Mesendoderm (in vitro differentiated cells): ENCODE measurements around the gene CNOT6L.
"Not testable (repeated sequence)": the region's sequence is repeated elsewhere in the genome, so short reads cannot be mapped to it uniquely, and the experiment has no call there.

Source experiments
- DNase-seq: peaks from one replicate; pipeline ENCODE4 v3.0.0; 2013
- H2AK5ac ChIP-seq: 2 replicates; pipeline ENCODE4 v1.6.1; 2013; ENCODE audit warnings: low read length, inconsistent platforms
- H2BK120ac ChIP-seq: 2 replicates; pipeline ENCODE4 v1.6.1; 2013; ENCODE audit warnings: low read depth, mild to moderate bottlenecking, low read length, moderate library complexity, mixed read lengths
- H2BK15ac ChIP-seq: replicated peaks from 2 replicates; pipeline ENCODE4 v1.6.1; 2013; ENCODE audit warnings: low read depth, mild to moderate bottlenecking, moderate library complexity
- H2BK5ac ChIP-seq: 2 replicates; pipeline ENCODE4 v1.6.1; 2013; ENCODE audit warnings: low read length, inconsistent platforms
- H3K18ac ChIP-seq: 2 replicates; pipeline ENCODE4 v1.6.1; 2013; ENCODE audit warnings: mild to moderate bottlenecking, low read length, mixed read lengths
- H3K23ac ChIP-seq: one replicate; pipeline ENCODE4 v1.6.1; 2013; ENCODE audit warnings: low read length
- H3K27ac ChIP-seq: 2 replicates; pipeline ENCODE4 v1.5.1; 2013; ENCODE audit warnings: low read depth, mild to moderate bottlenecking, inconsistent platforms, low read length, moderate library complexity
- H3K27me3 ChIP-seq: 2 replicates; pipeline ENCODE4 v1.6.1; 2013; ENCODE audit warnings: low read length, control low read depth, mild to moderate bottlenecking, inconsistent platforms; ENCODE audit not compliant: insufficient read depth, poor library complexity
- H3K36me3 ChIP-seq: 2 replicates; pipeline ENCODE4 v1.6.1; 2013; ENCODE audit warnings: low read length, inconsistent platforms; ENCODE audit not compliant: control insufficient read depth, insufficient read depth
- H3K4ac ChIP-seq: one replicate; pipeline ENCODE4 v1.6.1; 2013; ENCODE audit warnings: low read depth, mild to moderate bottlenecking, low read length, moderate library complexity
- H3K4me1 ChIP-seq: 2 replicates; pipeline ENCODE4 v1.6.1; 2013; ENCODE audit warnings: low read depth, low read length, inconsistent platforms; ENCODE audit not compliant: control insufficient read depth
- H3K4me2 ChIP-seq: 2 replicates; pipeline ENCODE4 v1.6.1; 2013; ENCODE audit warnings: low read length
- H3K4me3 ChIP-seq: 2 replicates; pipeline ENCODE4 v1.5.1; 2013; ENCODE audit warnings: mild to moderate bottlenecking, low read length
- H3K56ac ChIP-seq: one replicate; pipeline ENCODE4 v1.6.1; 2013; ENCODE audit warnings: low read length
- H3K79me1 ChIP-seq: 2 replicates; pipeline ENCODE4 v1.6.1; 2013; ENCODE audit warnings: low read length, inconsistent platforms
- H3K79me2 ChIP-seq: 2 replicates; pipeline ENCODE4 v1.6.1; 2013; ENCODE audit warnings: mild to moderate bottlenecking, low read length; ENCODE audit not compliant: control insufficient read depth, insufficient read depth
- H3K9ac ChIP-seq: 2 replicates; pipeline ENCODE4 v1.6.1; 2013; ENCODE audit warnings: low read length, inconsistent platforms
- H4K5ac ChIP-seq: one replicate; pipeline ENCODE4 v1.6.1; 2013; ENCODE audit warnings: low read length
- H4K8ac ChIP-seq: one replicate; pipeline ENCODE4 v1.6.1; 2013; ENCODE audit warnings: low read depth, mild to moderate bottlenecking, control low read depth, low read length, moderate library complexity
- WGBS: extraction: QIAGEN DNeasy Blood & Tissue Kit; methylation state at CpG from one replicate; pipeline ENCODE4 v1.1.7; 2013; ENCODE audit warnings: low lambda C conversion rate, missing lambda C conversion rate; ENCODE audit not compliant: insufficient coverage; ENCODE audit errors: extremely low coverage; 5-methylcytosine and 5-hydroxymethylcytosine counted together

The CNOT6L gene

DNA sequence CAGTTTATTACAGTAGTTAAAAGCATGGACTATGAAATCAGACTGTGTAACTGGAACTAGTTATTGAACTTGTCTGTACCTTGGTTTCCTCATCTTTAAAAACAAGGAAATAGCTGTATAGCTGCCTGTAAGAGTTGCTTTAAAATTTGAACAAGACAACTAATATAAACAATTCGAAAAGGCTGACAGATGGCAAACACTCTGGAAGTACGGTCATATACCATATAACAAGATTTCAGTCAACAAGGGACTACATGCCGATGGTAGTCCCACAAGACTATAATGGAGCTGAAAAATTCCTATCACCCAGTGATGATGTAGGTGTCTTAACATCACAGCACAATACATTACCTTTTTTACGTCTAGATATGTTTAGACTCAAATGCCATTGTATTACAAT lies 78.7 kb downstream of the CNOT6L start:
- no peak overlapping the region for H3K23ac ChIP-seq
- H3K79me2 ChIP-seq, result no peaks in the 10 kb centered on the region
- H3K18ac ChIP-seq, result no peak overlapping the region
- no peak overlapping the region for H3K4ac ChIP-seq
- no peak for DNase-seq
- no peaks in the 10 kb centered on the region for H3K27me3 ChIP-seq
- H3K79me1 ChIP-seq, result no peaks in the 10 kb centered on the region
- H2BK15ac ChIP-seq, result no peak overlapping the region
- no peak overlapping the region for H3K56ac ChIP-seq
- no peak overlapping the region for H2AK5ac ChIP-seq
- no peak overlapping the region for H3K4me2 ChIP-seq
- no CpG with 5 or more reads among the region's 4 CpGs for WGBS
- no peaks in the 10 kb centered on the region for H3K36me3 ChIP-seq
- H2BK5ac ChIP-seq, result no peak overlapping the region
- H2BK120ac ChIP-seq, result no peak overlapping the region
- H4K5ac ChIP-seq, result no peak overlapping the region
- no peaks in the 10 kb centered on the region for H3K4me1 ChIP-seq
- H3K4me3 ChIP-seq, result no peak overlapping the region
- no peak overlapping the region for H4K8ac ChIP-seq
- no peak overlapping the region for H3K27ac ChIP-seq
- no peak overlapping the region for H3K9ac ChIP-seq

DNA sequence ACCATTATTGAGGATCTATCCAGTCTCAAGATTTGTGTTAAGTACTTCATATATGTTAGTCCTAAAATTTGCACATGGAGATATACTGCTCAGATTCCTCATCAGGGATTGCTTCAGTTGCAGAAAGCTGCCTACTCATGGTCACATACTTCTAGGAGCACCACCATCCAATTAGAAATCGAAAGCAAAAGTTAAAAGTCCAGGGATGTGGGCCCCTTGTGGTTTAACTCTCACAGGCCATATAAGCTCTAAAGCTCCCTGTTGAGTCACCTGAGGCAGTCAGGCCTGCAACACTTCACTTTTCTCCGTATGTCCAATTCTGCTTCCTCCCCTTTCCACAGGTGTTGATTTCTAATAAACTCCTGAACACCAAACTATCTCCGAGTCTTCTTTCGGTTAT lies 84.2 kb downstream of the CNOT6L start:
- no peak overlapping the region for H2BK15ac ChIP-seq
- no CpG with 5 or more reads among the region's 4 CpGs for WGBS
- H4K8ac ChIP-seq, result no peak overlapping the region
- H3K79me1 ChIP-seq, result no peaks in the 10 kb centered on the region
- no peak overlapping the region for H3K4me2 ChIP-seq
- no peak overlapping the region for H3K23ac ChIP-seq
- no peak overlapping the region for H4K5ac ChIP-seq
- no peaks in the 10 kb centered on the region for H3K36me3 ChIP-seq
- H3K27me3 ChIP-seq, result no peaks in the 10 kb centered on the region
- H3K9ac ChIP-seq, result no peak overlapping the region
- H3K79me2 ChIP-seq, result no peaks in the 10 kb centered on the region
- peak; percentile 54 for DNase-seq
- H3K4me3 ChIP-seq, result no peak overlapping the region
- no peak overlapping the region for H2BK120ac ChIP-seq
- H2AK5ac ChIP-seq, result no peak overlapping the region
- no peak overlapping the region for H3K27ac ChIP-seq
- no peak overlapping the region for H3K4ac ChIP-seq
- H3K18ac ChIP-seq, result no peak overlapping the region
- no peak overlapping the region for H3K56ac ChIP-seq
- H2BK5ac ChIP-seq, result no peak overlapping the region
- H3K4me1 ChIP-seq, result no peaks in the 10 kb centered on the region

DNA sequence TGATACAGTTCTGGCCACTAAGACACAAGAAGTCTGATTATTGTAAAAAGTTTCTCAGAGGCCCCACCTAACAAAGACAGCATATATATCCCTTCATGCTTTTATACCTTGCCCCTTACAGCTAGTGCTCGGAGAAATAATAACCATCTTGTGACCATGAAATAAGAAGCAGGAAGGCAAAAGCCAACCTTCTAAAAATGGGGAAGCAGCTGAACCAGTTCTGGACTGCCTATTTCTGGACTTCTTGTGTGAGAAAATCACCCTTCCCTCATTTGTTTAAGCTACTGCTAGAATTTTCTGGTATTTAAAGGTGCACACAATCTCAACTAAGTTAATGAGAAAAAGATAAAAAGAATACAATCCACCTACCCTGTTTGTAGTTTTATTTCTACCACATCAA lies 87.5 kb downstream of the CNOT6L start:
- no peak overlapping the region for H2BK5ac ChIP-seq
- no peaks in the 10 kb centered on the region for H3K79me1 ChIP-seq
- no peaks in the 10 kb centered on the region for H3K79me2 ChIP-seq
- WGBS, result no CpG with 5 or more reads among the region's 1 CpG
- H3K27me3 ChIP-seq, result no peaks in the 10 kb centered on the region
- H3K4me2 ChIP-seq, result no peak overlapping the region
- H3K23ac ChIP-seq, result no peak overlapping the region
- H3K9ac ChIP-seq, result no peak overlapping the region
- no peaks in the 10 kb centered on the region for H3K4me1 ChIP-seq
- H3K56ac ChIP-seq, result no peak overlapping the region
- H2AK5ac ChIP-seq, result no peak overlapping the region
- no peak overlapping the region for H3K4ac ChIP-seq
- no peak overlapping the region for H2BK120ac ChIP-seq
- H4K5ac ChIP-seq, result no peak overlapping the region
- H3K27ac ChIP-seq, result no peak overlapping the region
- H3K4me3 ChIP-seq, result no peak overlapping the region
- no peak overlapping the region for H4K8ac ChIP-seq
- no peak overlapping the region for H3K18ac ChIP-seq
- no peak overlapping the region for H2BK15ac ChIP-seq
- H3K36me3 ChIP-seq, result no peaks in the 10 kb centered on the region
- DNase-seq, result no peak

DNA sequence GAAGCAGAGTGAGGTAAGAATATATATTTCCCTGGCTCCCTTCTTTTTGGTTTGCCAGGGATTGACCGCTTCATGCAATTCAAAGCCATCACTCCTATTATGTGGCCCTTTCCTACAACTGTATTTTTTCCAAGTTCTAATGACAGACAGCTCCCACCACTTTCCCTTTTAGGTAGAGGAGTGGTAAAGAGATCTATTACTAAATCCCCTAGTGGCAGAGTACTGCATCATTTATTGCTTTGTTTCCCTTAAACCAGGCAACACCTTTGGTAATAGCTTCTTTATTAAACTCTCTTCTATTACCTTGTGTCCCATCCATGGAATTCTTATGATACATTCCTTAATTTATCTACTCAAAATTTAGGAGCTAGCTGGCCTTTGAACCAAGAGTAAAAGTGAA lies 90.7 kb downstream of the CNOT6L start:
- Histone ChIP-seq H2BK5ac (no peak overlapping the region), H3K9ac (no peak overlapping the region), H3K18ac (no peak overlapping the region), H2AK5ac (no peak overlapping the region), H3K4me3 (no peak overlapping the region), H3K27ac (no peak overlapping the region), H4K5ac (no peak overlapping the region), H3K23ac (no peak overlapping the region), H3K79me1 (no peaks in the 10 kb centered on the region), H2BK15ac (no peak overlapping the region), H3K36me3 (no peaks in the 10 kb centered on the region), H3K4me1 (no peaks in the 10 kb centered on the region), H3K4ac (no peak overlapping the region), H3K79me2 (no peaks in the 10 kb centered on the region), H2BK120ac (no peak overlapping the region), H3K56ac (no peak overlapping the region), H3K27me3 (no peaks in the 10 kb centered on the region), H3K4me2 (no peak overlapping the region), H4K8ac (no peak overlapping the region)
- no CpG with 5 or more reads among the region's 1 CpG for WGBS
- DNase-seq, result peak; percentile 13

DNA sequence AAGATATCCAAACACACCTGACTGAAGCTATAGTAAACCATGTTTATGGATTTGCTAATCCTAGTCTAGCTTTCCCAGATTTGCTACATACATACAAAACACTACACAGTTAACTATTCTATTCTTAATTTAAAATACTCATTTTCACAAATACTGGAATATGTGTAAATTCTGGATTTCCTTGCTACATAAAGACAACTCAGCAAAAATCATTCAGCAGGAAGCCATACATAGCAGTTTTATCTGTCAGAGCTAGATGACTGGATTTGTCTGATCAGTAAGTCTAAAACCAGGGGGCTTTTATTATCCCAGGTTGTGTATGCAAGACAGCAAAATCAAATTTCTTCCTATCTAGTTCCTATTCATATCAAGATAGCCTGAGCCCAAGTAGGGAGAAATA lies 98.1 kb downstream of the CNOT6L start:
- no peak for DNase-seq
- H3K4me3 ChIP-seq, result no peak overlapping the region
- no peak overlapping the region for H3K18ac ChIP-seq
- no peaks in the 10 kb centered on the region for H3K79me1 ChIP-seq
- H2BK5ac ChIP-seq, result no peak overlapping the region
- H2AK5ac ChIP-seq, result no peak overlapping the region
- H2BK15ac ChIP-seq, result no peak overlapping the region
- no peaks in the 10 kb centered on the region for H3K36me3 ChIP-seq
- H3K27me3 ChIP-seq, result no peaks in the 10 kb centered on the region
- H2BK120ac ChIP-seq, result no peak overlapping the region
- H4K8ac ChIP-seq, result no peak overlapping the region
- no peak overlapping the region for H3K23ac ChIP-seq
- no peaks in the 10 kb centered on the region for H3K4me1 ChIP-seq
- H4K5ac ChIP-seq, result no peak overlapping the region
- H3K56ac ChIP-seq, result no peak overlapping the region
- H3K9ac ChIP-seq, result no peak overlapping the region
- no peak overlapping the region for H3K27ac ChIP-seq
- no peak overlapping the region for H3K4me2 ChIP-seq
- no peak overlapping the region for H3K4ac ChIP-seq
- no peaks in the 10 kb centered on the region for H3K79me2 ChIP-seq

DNA sequence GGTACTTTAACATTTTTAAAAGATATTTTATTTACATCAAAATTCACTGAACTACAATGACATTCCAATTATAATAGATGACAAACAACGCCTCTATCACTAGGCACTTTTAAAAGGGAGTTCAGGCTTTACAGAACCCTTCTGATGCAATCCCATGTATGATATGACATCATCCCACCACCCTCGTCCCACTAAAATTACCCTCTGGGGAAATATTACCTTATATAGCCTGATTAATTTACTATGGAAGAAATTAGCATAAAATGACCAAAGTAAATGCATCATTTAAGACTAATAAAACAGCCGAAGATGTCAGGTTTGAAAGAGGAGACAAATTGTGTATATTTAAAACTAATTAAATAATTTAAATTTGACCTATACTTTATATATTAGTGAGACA lies 100.7 kb downstream of the CNOT6L start:
- H3K27me3 ChIP-seq, H3K4me2 ChIP-seq, H2AK5ac ChIP-seq, H2BK15ac ChIP-seq, H3K4me3 ChIP-seq, H4K5ac ChIP-seq, DNase-seq, H3K9ac ChIP-seq, H3K18ac ChIP-seq, H2BK5ac ChIP-seq, H3K27ac ChIP-seq, H3K79me2 ChIP-seq, H3K36me3 ChIP-seq, H3K56ac ChIP-seq, H3K79me1 ChIP-seq, H3K23ac ChIP-seq, H3K4me1 ChIP-seq, H2BK120ac ChIP-seq, H4K8ac ChIP-seq, H3K4ac ChIP-seq: not testable (repeated sequence)
- WGBS, result no CpG with 5 or more reads among the region's 3 CpGs
